ENCODE data around the gene PCLO.

GRCh38 chr7:83119494-83119893 is 43.2 kb downstream of the PCLO start:
- TF ChIP-seq, protein P1, sequence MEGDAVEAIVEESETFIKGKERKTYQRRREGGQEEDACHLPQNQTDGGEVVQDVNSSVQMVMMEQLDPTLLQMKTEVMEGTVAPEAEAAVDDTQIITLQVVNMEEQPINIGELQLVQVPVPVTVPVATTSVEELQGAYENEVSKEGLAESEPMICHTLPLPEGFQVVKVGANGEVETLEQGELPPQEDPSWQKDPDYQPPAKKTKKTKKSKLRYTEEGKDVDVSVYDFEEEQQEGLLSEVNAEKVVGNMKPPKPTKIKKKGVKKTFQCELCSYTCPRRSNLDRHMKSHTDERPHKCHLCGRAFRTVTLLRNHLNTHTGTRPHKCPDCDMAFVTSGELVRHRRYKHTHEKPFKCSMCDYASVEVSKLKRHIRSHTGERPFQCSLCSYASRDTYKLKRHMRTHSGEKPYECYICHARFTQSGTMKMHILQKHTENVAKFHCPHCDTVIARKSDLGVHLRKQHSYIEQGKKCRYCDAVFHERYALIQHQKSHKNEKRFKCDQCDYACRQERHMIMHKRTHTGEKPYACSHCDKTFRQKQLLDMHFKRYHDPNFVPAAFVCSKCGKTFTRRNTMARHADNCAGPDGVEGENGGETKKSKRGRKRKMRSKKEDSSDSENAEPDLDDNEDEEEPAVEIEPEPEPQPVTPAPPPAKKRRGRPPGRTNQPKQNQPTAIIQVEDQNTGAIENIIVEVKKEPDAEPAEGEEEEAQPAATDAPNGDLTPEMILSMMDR (IDR thresholded peaks at IDR 0.05; ENCODE audit: low read depth, low read length, missing input control) = no peak
- TF ChIP-seq, protein P2, sequence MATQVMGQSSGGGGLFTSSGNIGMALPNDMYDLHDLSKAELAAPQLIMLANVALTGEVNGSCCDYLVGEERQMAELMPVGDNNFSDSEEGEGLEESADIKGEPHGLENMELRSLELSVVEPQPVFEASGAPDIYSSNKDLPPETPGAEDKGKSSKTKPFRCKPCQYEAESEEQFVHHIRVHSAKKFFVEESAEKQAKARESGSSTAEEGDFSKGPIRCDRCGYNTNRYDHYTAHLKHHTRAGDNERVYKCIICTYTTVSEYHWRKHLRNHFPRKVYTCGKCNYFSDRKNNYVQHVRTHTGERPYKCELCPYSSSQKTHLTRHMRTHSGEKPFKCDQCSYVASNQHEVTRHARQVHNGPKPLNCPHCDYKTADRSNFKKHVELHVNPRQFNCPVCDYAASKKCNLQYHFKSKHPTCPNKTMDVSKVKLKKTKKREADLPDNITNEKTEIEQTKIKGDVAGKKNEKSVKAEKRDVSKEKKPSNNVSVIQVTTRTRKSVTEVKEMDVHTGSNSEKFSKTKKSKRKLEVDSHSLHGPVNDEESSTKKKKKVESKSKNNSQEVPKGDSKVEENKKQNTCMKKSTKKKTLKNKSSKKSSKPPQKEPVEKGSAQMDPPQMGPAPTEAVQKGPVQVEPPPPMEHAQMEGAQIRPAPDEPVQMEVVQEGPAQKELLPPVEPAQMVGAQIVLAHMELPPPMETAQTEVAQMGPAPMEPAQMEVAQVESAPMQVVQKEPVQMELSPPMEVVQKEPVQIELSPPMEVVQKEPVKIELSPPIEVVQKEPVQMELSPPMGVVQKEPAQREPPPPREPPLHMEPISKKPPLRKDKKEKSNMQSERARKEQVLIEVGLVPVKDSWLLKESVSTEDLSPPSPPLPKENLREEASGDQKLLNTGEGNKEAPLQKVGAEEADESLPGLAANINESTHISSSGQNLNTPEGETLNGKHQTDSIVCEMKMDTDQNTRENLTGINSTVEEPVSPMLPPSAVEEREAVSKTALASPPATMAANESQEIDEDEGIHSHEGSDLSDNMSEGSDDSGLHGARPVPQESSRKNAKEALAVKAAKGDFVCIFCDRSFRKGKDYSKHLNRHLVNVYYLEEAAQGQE (IDR thresholded peaks at IDR 0.05) = no peak
- TF ChIP-seq TAF1 (conservative IDR thresholded peaks at IDR 0.05) (no peak), JUND (IDR thresholded peaks at IDR 0.05) (no peak)

All from liver (tissue), 3 donors.